Esophagus muscularis mucosa (tissue), 4 donors: ENCODE data around the gene DENND1B. TPM values are rescaled to one million over a fixed set of nuclear protein-coding genes. Genes with fewer than 3 reads are reported as not detected.

Experiments
- DNase-seq: peaks from one replicate; pipeline ENCODE4 v3.0.0-alpha.2; 2017; ENCODE audit errors: extremely low spot score
- H3K27ac ChIP-seq, 4 donors: fragments of 200-600 bp; sonication (generic); replicated peaks in 1 of 4; 1 replicate in 3 of 4; 2 replicates in 1 of 4; pipeline ENCODE4 v1.5.1; 2016 to 2019; ENCODE audit warnings: mild to moderate bottlenecking in 1 of 4
- H3K27me3 ChIP-seq, 4 donors: fragments of 200-600 bp; sonication (generic); one replicate each; pipeline versions ENCODE4 v1.5.1 to v1.6.0; 2016 to 2019
- H3K36me3 ChIP-seq, 4 donors: fragments of 200-600 bp; sonication (generic); one replicate each; pipeline ENCODE4 v1.5.1; 2016 to 2019
- H3K4me1 ChIP-seq, 4 donors: fragments of 200-600 bp; sonication (generic); one replicate each; pipeline ENCODE4 v1.5.1; 2016 to 2019
- H3K4me3 ChIP-seq, 4 donors: fragments of 200-600 bp; sonication (generic); 1 replicate in 2 of 4; 2 replicates in 2 of 4; pipeline ENCODE4 v1.5.1; 2016 to 2019; ENCODE audit warnings: mild to moderate bottlenecking in 4 of 4, moderate library complexity in 1 of 4
- H3K9me3 ChIP-seq, 4 donors: fragments of 200-600 bp; sonication (generic); 1 replicate in 3 of 4; 2 replicates in 1 of 4; pipeline ENCODE4 v1.5.1; 2016 to 2019
- EP300 ChIP-seq: sonication (generic); formaldehyde crosslinking; IDR thresholded peaks from one replicate; pipeline ENCODE4 v1.6.1; 2017; ENCODE audit warnings: antibody characterized with exemption
- POLR2A ChIP-seq: fragments of 450-650 bp; IDR thresholded peaks from one replicate; pipeline ENCODE4 v1.6.1; 2017; ENCODE audit warnings: antibody characterized with exemption, moderate library complexity, mild to moderate bottlenecking, low read depth
- POLR2AphosphoS5 ChIP-seq, 2 donors: sonication (generic); formaldehyde crosslinking; IDR thresholded peaks; one replicate each; pipeline ENCODE4 v1.6.1; 2017; ENCODE audit warnings: antibody characterized with exemption in 2 of 2
- WGBS: methylation state at CpG from one replicate; pipeline ENCODE4 v1.1.5; 2018; 5-methylcytosine and 5-hydroxymethylcytosine counted together
- intact Hi-C: fragments of 100-400 bp; cut with DNase I; formaldehyde crosslinking; loops from one replicate; pipeline ENCODE4 v1.15.1; 2023
- total RNA-seq, 4 donors: library from RNA; depleted of rRNA; stranded (reverse); fragments of >200 nt; gene quantifications; one replicate each; pipeline versions ENCODE4 v1.1.0 to v1.2.1, GENCODE V29; 2016
- TF ChIP-seq, protein P1 (sequence below), 3 experiments: fragments of 200-600 bp in 2 of 3; fragments of 450-650 bp in 1 of 3; sonication (generic) in 2 of 3; IDR thresholded peaks; one replicate each; pipeline ENCODE4 v1.5.1; 2017 to 2019; ENCODE audit warnings: antibody characterized with exemption in 3 of 3, mild to moderate bottlenecking in 2 of 3, moderate library complexity in 1 of 3

Gene DENND1B
- total RNA-seq, 4 donors from 2014 or later: 6.4 to 11.3 (median 9.1) TPM

DNA sequence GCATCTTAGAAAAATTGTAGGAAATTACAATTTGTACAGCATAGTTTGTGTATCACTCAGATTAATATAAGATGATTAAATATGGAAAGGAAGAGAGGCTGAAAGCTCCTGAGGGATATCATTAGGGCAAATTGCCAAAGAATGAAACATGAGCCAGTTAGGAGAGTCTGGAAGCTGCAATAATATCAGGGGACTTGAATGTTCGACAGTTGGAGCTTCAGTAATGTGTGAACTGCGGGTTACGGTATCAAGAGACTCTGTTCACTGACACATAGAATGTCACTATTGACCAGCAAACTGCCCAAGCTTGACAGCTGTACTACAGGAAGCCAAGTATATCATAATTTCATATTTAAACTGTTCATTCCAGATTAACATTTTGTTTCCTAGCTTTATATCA lies 157.2 kb downstream of the DENND1B start:
- intact Hi-C loops: loop anchor here (5.0 kb wide), 2 partner anchors 254 to 304 kb away; no protein-coding TSS in a partner anchor
- H3K9me3 ChIP-seq: no peaks in the 10 kb centered on the region
- no peaks in the 10 kb centered on the region for H3K27me3 ChIP-seq
- WGBS: 65% methylated on average over 3 of the region's 3 CpGs
- no peak overlapping the region for H3K4me3 ChIP-seq
- no peak for DNase-seq
- peaks cover 0 to 9% (median 0%) of the 10 kb centered on the region in 4 donors for H3K36me3 ChIP-seq
- H3K27ac ChIP-seq: no peak overlapping the region
- peaks cover 0 to 5% (median 0%) of the 10 kb centered on the region in 4 donors for H3K4me1 ChIP-seq
- TF ChIP-seq POLR2AphosphoS5 (IDR thresholded peaks at IDR 0.05) (no peak), EP300 (no peak), POLR2A (no peak)
- TF ChIP-seq, protein P1, sequence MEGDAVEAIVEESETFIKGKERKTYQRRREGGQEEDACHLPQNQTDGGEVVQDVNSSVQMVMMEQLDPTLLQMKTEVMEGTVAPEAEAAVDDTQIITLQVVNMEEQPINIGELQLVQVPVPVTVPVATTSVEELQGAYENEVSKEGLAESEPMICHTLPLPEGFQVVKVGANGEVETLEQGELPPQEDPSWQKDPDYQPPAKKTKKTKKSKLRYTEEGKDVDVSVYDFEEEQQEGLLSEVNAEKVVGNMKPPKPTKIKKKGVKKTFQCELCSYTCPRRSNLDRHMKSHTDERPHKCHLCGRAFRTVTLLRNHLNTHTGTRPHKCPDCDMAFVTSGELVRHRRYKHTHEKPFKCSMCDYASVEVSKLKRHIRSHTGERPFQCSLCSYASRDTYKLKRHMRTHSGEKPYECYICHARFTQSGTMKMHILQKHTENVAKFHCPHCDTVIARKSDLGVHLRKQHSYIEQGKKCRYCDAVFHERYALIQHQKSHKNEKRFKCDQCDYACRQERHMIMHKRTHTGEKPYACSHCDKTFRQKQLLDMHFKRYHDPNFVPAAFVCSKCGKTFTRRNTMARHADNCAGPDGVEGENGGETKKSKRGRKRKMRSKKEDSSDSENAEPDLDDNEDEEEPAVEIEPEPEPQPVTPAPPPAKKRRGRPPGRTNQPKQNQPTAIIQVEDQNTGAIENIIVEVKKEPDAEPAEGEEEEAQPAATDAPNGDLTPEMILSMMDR (IDR thresholded peaks at IDR 0.05): no peak

DNA sequence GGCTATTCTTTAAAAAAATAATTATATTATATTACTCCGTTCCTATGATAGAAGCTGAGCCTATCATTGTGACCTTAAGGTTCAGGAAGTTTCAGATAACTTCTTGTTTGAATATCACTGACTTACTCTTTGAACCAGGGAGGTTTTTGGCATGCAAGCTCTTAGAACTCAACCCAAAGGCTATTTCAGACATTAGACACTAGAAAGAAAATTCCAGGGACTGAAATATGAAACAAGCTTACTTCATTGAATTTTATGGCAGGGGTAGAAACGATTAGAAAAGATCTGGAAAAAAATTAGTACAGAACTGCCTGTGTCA lies 159.6 kb downstream of the DENND1B start:
- Histone ChIP-seq H3K4me1 (peaks cover 0 to 5% (median 0%) of the 10 kb centered on the region in 4 donors), H3K36me3 (peaks cover 0 to 9% (median 0%) of the 10 kb centered on the region in 4 donors), H3K4me3 (no peak overlapping the region), H3K27ac (no peak overlapping the region), H3K27me3 (no peaks in the 10 kb centered on the region), H3K9me3 (no peaks in the 10 kb centered on the region)
- DNase-seq: no peak
- TF ChIP-seq, protein P1 (IDR thresholded peaks at IDR 0.05): no peak
- intact Hi-C loops: loop anchor here (5.0 kb wide), 2 partner anchors 257 to 307 kb away; no protein-coding TSS in a partner anchor
- WGBS: 86% methylated on average over 2 of the region's 2 CpGs

DNA sequence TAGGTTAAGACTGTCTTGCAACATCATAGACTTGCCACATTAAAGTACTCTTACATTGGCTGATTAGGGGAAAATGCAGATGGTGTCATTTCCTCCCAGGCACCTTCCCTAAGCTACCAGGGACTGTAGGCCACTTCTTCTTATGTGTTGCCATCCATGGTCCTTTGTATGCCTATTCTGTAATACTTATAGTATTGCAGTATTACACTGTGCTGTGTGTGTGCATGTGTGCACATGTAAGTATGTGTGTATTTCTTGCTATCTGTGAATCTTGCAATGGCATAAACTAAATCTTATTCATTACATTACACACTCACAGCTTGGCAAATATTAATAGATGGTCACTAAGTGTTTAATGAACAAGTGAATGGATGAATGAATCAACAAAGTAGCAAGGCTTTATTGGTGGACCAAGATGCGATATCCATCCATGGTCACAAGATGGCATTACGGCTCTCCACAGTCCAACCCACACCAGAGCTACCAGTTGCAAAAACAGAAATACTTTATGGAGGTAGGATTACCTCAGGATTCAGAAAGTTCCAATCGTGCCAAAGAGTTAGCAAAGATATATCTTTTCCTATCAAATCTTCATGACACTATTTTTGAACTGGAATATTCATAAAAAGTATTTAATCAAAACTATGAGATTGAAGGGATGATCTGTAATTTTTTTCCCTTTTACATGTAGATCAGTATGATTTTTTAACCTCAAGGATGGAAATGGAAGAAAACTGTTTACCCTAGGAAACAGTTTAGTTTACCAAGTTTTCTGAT lies 160.2 kb downstream of the DENND1B start:
- no peak for DNase-seq
- Histone ChIP-seq H3K27me3 (no peaks in the 10 kb centered on the region), H3K4me1 (peaks cover 0 to 5% (median 0%) of the 10 kb centered on the region in 4 donors), H3K36me3 (peaks cover 0 to 9% (median 0%) of the 10 kb centered on the region in 4 donors), H3K9me3 (no peaks in the 10 kb centered on the region), H3K27ac (no peak overlapping the region), H3K4me3 (no peak overlapping the region)
- 48% methylated on average over 3 of the region's 3 CpGs for WGBS
- intact Hi-C loops: loop anchor here (5.0 kb wide), 2 partner anchors 257 to 307 kb away; no protein-coding TSS in a partner anchor
- TF ChIP-seq, protein P1 (IDR thresholded peaks at IDR 0.05): peak; percentile 42 to 56 (median 43)
- TF ChIP-seq POLR2A (no peak), EP300 (no peak), POLR2AphosphoS5 (IDR thresholded peaks at IDR 0.05) (no peak)

DNA sequence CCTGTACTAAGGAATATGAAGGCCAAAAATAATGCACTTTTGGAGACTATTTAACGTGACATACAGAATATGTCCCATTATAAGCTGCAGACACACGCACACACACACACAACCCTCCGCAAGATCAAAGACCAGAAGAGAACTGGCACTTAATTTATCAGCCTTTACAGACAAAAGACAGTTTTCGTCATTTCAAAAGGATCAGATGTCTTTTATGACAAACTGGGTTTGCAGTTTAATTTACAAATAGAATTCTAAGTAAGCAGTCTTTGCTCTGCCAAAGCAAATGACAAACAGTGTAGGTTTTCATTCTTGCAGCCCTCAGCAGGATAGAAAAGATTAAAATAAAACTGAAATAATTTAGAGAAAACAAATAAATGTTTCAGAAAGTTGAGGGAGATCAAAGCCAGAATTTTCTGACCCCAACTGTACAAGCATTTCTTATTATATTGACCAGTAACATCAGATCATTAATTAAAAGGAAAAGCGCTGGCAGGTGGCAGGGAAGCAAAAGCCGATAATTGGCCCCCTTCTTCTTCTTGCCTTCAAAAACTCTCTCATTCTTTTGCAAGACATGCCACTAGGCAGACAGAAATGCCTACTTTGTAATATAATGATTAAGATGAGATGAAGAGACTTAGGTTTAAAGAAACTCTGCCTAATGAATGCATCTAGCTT lies 169.0 kb downstream of the DENND1B start:
- 94% methylated on average over 6 of the region's 6 CpGs for WGBS
- Histone ChIP-seq H3K27ac (no peak overlapping the region), H3K27me3 (no peaks in the 10 kb centered on the region), H3K9me3 (no peaks in the 10 kb centered on the region), H3K36me3 (no peaks in the 10 kb centered on the region), H3K4me3 (no peak overlapping the region), H3K4me1 (no peaks in the 10 kb centered on the region)
- no peak for DNase-seq
- intact Hi-C loops: no loop called here
- TF ChIP-seq POLR2AphosphoS5 (IDR thresholded peaks at IDR 0.05) (no peak), EP300 (no peak), POLR2A (no peak)
- TF ChIP-seq, protein P1 (IDR thresholded peaks at IDR 0.05): no peak
